Calu3 (cell line): ENCODE results near the gene ZNF195. TPM values are rescaled to one million over a fixed set of nuclear protein-coding genes. Genes with fewer than 3 reads are reported as not detected.

ENCODE experiments used
- BruUV-seq: library from RNA; stranded (reverse); fragments of 400-500 nt; replicated peaks from 2 replicates; lab custom pipeline; 2021; lab: Mats Ljungman, UMichigan
- CTCF ChIA-PET: fragments of 300-600 bp; sonication (Branson Sonifier 250); formaldehyde crosslinking; loops from one replicate; lab custom pipeline; 2022; ENCODE audit warnings: antibody characterized with exemption; lab: Charles Lee
- DNase-seq: peaks from one replicate; pipeline ENCODE4 v3.0.0; 2022
- H3K27ac Mint-ChIP-seq: one replicate; pipeline ENCODE4 v1.8.0; 2022; ENCODE audit warnings: mixed read lengths; ENCODE audit not compliant: unreplicated experiment
- H3K27me3 Mint-ChIP-seq: one replicate; pipeline ENCODE4 v1.8.0; 2022; ENCODE audit warnings: mixed read lengths; ENCODE audit not compliant: unreplicated experiment
- H3K36me3 Mint-ChIP-seq: one replicate; pipeline ENCODE4 v1.8.0; 2022; ENCODE audit warnings: mild to moderate bottlenecking, moderate library complexity, mixed read lengths; ENCODE audit not compliant: insufficient read depth, unreplicated experiment
- H3K4me1 Mint-ChIP-seq: one replicate; pipeline ENCODE4 v1.8.0; 2022; ENCODE audit warnings: mild to moderate bottlenecking, low read depth, mixed read lengths; ENCODE audit not compliant: unreplicated experiment
- H3K4me3 Mint-ChIP-seq: one replicate; pipeline ENCODE4 v1.8.0; 2022; ENCODE audit warnings: mild to moderate bottlenecking, low read depth, moderate library complexity, mixed read lengths; ENCODE audit not compliant: unreplicated experiment
- H3K9me3 Mint-ChIP-seq: one replicate; pipeline ENCODE4 v1.8.0; 2022; ENCODE audit warnings: low read depth, mixed read lengths; ENCODE audit not compliant: unreplicated experiment
- CTCF ChIP-seq: fragments of 200-600 bp; IDR thresholded peaks from one replicate; pipeline ENCODE4 v1.8.0; 2022; ENCODE audit warnings: antibody characterized with exemption; ENCODE audit not compliant: unreplicated experiment
- intact Hi-C: fragments of 100-400 bp; cut with micrococcal nuclease; formaldehyde crosslinking; loops from one replicate; pipeline ENCODE4 v1.10.0; 2022; ENCODE audit not compliant: unreplicated experiment
- total RNA-seq: library from RNA; stranded (reverse); gene quantifications from 2 replicates; pipeline ENCODE4 v1.2.3, GENCODE V29; 2022

ZNF195 gene
- total RNA-seq, 1 experiment from 2014 or later, result 66.0 TPM

- DNase-seq, result no peak
- BruUV-seq, result no TSS peak
- Mint-ChIP-seq H3K36me3 (peaks cover 25% of the 10 kb centered on the region), H3K27me3 (peaks cover 20% of the 10 kb centered on the region), H3K27ac (no peak overlapping the region), H3K9me3 (peaks cover 7% of the 10 kb centered on the region), H3K4me3 (no peak overlapping the region), H3K4me1 (no peaks in the 10 kb centered on the region)
- no peak for TF ChIP-seq CTCF
- CTCF ChIA-PET, result no interaction called here
- intact Hi-C loops, result no loop called here
Measured at GRCh38 chr11:3381794-3382193, 2.8 kb upstream of the ZNF195 start.

- no TSS peak for BruUV-seq
- H3K4me3 Mint-ChIP-seq, result no peak overlapping the region
- peaks cover 16% of the 10 kb centered on the region for H3K27me3 Mint-ChIP-seq
- H3K9me3 Mint-ChIP-seq, result peaks cover 4% of the 10 kb centered on the region
- CTCF ChIA-PET, result no interaction called here
- H3K27ac Mint-ChIP-seq, result no peak overlapping the region
- no peak for TF ChIP-seq CTCF
- H3K36me3 Mint-ChIP-seq, result peaks cover 34% of the 10 kb centered on the region
- H3K4me1 Mint-ChIP-seq, result no peaks in the 10 kb centered on the region
- intact Hi-C loops, result no loop called here
- DNase-seq, result no peak
Measured at GRCh38 chr11:3380706-3381545, 2.0 kb upstream of the ZNF195 start.

- peaks cover 78% of the 10 kb centered on the region for H3K36me3 Mint-ChIP-seq
- DNase-seq, result no peak
- no TSS peak for BruUV-seq
- no peaks in the 10 kb centered on the region for H3K4me1 Mint-ChIP-seq
- H3K27me3 Mint-ChIP-seq, result no peaks in the 10 kb centered on the region
- CTCF ChIA-PET, result no interaction called here
- intact Hi-C loops, result no loop called here
- no peak overlapping the region for H3K27ac Mint-ChIP-seq
- H3K4me3 Mint-ChIP-seq, result no peak overlapping the region
- no peak for TF ChIP-seq CTCF
- peaks cover under 1% of the 10 kb centered on the region for H3K9me3 Mint-ChIP-seq
Measured at GRCh38 chr11:3375552-3375951, 3.4 kb downstream of the ZNF195 start.

- peaks cover 73% of the 10 kb centered on the region for H3K36me3 Mint-ChIP-seq
- peaks cover 3% of the 10 kb centered on the region for H3K9me3 Mint-ChIP-seq
- no peak for TF ChIP-seq CTCF
- no peak overlapping the region for H3K27ac Mint-ChIP-seq
- no peak for DNase-seq
- intact Hi-C loops, result no loop called here
- no peak overlapping the region for H3K4me3 Mint-ChIP-seq
- no peaks in the 10 kb centered on the region for H3K27me3 Mint-ChIP-seq
- H3K4me1 Mint-ChIP-seq, result no peaks in the 10 kb centered on the region
- BruUV-seq, result no TSS peak
- CTCF ChIA-PET, result no interaction called here
Measured at GRCh38 chr11:3370311-3370870, 8.6 kb downstream of the ZNF195 start.
